HG02943 (cell line): ENCODE results near the gene YAP1.
"Not testable (repeated sequence)": the region's sequence is repeated elsewhere in the genome, so short reads cannot be mapped to it uniquely, and the experiment has no call there.

Experiments used
- ATAC-seq: cut with Tn5 transposase; IDR thresholded peaks from one replicate; pipeline ENCODE4 v1.9.1; 2021; ENCODE audit warnings: mild to moderate bottlenecking, low read depth, moderate library complexity; ENCODE audit not compliant: unreplicated experiment

Gene YAP1

GRCh38 chr11:102196351-102196750 lies 86.1 kb downstream of the YAP1 start:
- ATAC-seq, result no peak

GRCh38 chr11:102196816-102197215 lies 86.6 kb downstream of the YAP1 start:
- no peak for ATAC-seq

GRCh38 chr11:102197670-102198139 lies 87.5 kb downstream of the YAP1 start:
- no peak for ATAC-seq

GRCh38 chr11:102199673-102200072 lies 89.4 kb downstream of the YAP1 start:
- ATAC-seq, result no peak

DNA sequence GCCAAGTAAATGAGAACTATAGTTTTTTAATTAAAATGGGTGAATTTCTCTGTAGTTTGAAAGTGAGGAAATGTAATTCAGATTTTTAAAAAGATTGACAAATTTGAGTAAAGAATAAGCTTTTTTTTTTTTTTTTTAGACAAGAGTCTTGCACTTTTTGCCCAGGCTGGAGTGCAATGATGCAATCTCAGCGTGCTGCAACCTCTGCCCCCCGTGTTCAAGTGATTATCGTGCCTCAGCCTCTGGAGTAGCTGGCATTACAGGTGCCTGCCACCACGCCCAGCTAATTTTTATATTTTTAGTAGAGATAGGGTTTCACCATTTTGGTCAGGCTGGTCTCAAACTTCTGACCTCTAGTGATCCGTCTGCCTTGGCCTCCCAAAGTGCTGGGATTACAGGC lies 90.1 kb downstream of the YAP1 start:
- ATAC-seq, result not testable (repeated sequence)

DNA sequence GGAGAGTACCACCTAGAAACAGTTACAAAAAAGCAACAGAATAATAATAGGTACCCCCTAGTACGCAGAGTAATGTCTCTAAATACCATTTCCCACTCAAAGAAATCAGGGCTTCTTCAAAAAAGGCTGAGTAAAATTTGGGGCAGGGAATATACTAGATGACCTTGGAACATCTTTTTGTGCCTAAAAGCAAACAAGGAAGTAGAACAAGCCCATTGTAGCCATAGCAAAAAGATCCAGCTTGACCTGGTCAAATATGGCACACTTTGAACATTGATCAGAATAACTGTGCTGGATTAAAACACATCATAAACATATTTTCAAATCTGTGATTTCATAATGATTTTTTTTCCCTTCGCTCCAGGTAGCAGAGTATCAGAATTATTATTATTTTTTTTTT lies 91.5 kb downstream of the YAP1 start:
- no peak for ATAC-seq

GRCh38 chr11:102202972-102203371 lies 92.7 kb downstream of the YAP1 start:
- ATAC-seq, result no peak

- no peak for ATAC-seq
Observed at GRCh38 chr11:102204174-102204573, 93.9 kb downstream of the YAP1 start.

DNA sequence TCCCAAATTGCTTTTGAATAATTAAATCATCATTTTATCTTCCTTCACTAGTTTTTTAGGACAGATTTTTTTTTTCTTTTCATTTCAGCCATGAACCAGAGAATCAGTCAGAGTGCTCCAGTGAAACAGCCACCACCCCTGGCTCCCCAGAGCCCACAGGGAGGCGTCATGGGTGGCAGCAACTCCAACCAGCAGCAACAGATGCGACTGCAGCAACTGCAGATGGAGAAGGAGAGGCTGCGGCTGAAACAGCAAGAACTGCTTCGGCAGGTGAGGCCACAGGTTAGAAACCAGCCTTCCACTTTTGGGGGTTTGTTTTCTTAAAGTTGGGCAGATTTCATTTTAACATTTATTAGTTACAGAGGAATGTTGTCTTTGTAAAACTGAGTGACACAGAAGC lies 95.6 kb downstream of the YAP1 start:
- ATAC-seq, result no peak

- ATAC-seq, result no peak
Observed at GRCh38 chr11:102208835-102209234, 98.6 kb downstream of the YAP1 start.

DNA sequence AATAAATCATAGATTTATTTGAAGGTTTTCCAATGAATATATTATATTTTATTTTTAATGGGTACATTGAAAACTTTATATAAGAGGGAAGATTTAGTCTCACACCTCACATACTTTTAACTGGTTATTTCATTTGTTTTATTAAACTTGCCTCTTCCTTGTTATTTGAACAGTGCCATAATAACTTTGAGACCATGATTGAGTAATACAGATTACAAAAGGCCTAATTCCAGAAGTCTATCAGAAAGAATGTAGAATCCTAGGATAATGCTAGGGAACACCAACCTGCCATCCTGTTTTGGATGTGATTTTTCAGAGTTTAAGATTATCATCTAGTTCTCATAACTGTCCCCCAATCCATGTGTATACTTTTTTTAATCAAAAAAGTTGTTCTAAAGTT lies 104.4 kb downstream of the YAP1 start:
- ATAC-seq, result no peak

- no peak for ATAC-seq
Observed at GRCh38 chr11:102216433-102217075, 106.3 kb downstream of the YAP1 start.

DNA sequence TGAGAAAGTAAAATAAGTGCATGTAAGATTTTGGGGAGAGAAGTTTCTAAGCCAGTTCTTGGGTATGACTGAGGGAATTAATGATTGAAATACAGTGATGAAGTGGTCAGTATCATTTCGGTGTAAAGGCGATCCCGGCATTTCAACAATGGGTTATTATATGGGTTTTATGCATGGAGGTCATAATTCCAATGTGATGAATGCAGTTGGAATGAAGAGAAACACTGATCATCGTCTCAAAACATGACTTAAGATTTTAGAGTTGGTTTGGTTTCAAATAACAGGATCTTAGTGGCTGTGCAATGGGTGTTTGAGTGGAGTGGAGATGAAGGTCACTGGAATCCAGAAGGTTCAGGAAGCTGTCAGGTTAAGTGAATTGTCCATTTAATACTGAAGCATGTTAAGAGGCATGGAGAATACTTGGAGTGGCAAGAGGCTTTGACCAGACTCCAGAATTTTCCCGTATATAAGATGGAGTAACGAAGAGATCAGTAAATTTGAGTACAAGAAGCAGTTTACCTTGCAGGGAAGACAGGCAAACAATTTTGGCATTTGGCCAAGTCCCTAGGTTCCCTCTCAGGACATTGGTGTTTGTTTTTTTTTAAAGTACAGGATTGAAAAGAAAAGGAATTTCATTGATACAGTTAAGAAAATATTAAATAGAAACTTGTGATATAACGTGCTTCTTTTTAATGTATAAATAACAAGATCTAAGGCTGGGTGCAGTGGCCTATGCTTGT lies 110.7 kb downstream of the YAP1 start:
- no peak for ATAC-seq

- no peak for ATAC-seq
Observed at GRCh38 chr11:102223859-102224258, 113.6 kb downstream of the YAP1 start.

DNA sequence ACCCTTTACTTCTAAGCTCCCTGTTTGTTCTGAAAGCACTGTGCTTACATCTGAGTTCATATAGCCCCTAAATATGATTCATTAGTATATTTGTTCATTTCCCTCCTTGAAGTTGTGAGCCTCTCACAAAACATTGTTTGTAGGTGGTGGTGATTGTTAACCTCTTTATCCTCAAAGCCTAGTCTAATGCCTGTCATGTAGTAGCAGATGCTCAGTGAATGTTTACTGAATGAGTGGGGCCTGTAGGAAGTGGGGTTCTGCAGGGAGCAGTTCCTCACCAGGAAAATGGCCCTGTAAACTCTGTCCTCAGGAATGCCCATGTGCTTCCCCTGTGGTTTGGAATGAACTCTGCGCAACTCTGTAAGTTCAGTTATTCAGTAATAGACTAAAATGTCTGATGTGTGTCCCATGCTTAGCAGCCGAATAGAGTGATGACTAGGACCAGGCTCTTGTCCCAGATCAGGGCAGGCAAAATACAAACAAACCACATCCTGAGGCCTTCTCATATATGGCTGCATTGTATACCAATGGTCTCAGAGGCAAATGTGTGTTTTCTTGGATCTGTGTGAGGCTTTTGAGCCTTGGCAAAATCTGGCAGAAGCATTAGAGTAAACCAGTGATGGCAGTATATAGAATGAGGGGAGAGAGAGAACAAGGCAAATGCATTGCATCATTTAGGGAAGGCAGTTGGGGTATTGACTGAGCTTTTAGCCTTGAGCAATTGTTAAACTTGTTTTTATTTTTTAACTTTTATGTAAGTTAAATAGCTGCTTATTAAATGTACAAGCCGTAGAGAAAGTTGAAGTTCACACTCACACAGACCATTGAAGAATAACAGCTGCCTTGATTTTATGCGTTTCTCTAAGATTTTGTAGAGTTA lies 115.7 kb downstream of the YAP1 start:
- ATAC-seq, result no peak

DNA sequence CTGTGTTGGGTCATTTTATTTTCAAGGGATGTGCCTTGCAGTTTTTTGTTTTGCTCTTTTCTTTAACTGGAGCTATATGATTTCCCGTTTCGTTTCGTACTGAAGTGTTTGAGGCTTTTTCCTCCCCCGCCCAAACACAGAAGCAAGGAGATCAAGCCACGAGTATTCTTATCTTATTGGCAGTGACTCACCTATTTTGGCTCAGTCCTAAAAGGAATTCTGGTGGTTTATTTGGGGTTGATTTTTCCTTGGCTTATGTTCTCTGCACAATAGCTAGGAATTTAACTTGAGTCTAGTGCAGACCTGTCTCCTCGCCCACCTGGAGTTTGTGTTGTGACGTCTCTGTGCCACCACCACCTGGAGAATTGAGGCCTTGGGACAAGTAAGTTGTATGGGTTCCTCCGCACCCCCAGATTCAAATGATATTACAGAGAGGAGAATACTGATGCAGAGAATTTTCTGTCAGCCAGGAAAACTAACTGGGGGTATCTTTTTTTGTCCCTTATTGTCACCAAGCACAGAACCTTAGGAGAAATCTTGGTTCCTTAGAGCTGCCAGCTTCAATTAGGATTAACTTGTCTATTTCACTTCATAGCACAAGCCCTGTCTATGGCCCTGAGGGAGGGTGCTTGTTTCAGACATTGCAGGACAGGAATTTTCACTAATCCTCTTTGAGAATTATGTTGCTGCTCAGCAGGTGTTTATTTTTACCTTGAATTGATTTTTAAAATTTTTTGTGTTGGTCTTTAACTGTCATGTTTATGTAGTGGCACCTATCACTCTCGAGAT lies 116.6 kb downstream of the YAP1 start:
- no peak for ATAC-seq

DNA sequence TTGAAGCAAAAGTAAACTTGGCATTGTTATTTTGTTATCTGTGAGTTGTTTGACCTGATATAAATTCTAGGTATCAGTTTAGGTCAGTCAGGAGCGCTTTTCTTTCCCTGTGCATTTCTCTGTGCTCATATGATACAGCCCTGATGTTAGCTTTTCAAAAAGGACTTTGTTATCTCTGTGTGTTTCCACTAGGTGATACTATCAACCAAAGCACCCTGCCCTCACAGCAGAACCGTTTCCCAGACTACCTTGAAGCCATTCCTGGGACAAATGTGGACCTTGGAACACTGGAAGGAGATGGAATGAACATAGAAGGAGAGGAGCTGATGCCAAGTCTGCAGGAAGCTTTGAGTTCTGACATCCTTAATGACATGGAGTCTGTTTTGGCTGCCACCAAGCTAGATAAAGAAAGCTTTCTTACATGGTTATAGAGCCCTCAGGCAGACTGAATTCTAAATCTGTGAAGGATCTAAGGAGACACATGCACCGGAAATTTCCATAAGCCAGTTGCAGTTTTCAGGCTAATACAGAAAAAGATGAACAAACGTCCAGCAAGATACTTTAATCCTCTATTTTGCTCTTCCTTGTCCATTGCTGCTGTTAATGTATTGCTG lies 119.4 kb downstream of the YAP1 start:
- ATAC-seq, result no peak

DNA sequence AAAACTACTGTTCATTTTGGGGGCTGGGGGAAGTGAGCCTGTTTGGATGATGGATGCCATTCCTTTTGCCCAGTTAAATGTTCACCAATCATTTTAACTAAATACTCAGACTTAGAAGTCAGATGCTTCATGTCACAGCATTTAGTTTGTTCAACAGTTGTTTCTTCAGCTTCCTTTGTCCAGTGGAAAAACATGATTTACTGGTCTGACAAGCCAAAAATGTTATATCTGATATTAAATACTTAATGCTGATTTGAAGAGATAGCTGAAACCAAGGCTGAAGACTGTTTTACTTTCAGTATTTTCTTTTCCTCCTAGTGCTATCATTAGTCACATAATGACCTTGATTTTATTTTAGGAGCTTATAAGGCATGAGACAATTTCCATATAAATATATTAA lies 119.9 kb downstream of the YAP1 start:
- no peak for ATAC-seq

DNA sequence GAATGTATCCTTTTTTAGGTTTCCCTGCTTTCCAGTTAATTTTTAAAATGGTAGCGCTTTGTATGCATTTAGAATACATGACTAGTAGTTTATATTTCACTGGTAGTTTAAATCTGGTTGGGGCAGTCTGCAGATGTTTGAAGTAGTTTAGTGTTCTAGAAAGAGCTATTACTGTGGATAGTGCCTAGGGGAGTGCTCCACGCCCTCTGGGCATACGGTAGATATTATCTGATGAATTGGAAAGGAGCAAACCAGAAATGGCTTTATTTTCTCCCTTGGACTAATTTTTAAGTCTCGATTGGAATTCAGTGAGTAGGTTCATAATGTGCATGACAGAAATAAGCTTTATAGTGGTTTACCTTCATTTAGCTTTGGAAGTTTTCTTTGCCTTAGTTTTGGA lies 120.7 kb downstream of the YAP1 start:
- ATAC-seq, result no peak
